HUES6 (cell line): ENCODE measurements around the gene TYRO3.
"Not testable (repeated sequence)": the region's sequence is repeated elsewhere in the genome, so short reads cannot be mapped to it uniquely, and the experiment has no call there.

Experiments
- H3K27ac ChIP-seq: 2 replicates; pipeline ENCODE4 v1.7.0; 2013; ENCODE audit warnings: low read depth, mild to moderate bottlenecking, low read length, inconsistent platforms
- H3K27me3 ChIP-seq: 2 replicates; pipeline ENCODE4 v1.6.1; 2013; ENCODE audit warnings: low read length; ENCODE audit not compliant: control insufficient read depth, insufficient read depth
- H3K36me3 ChIP-seq: 2 replicates; pipeline ENCODE4 v1.6.1; 2013; ENCODE audit warnings: low read length; ENCODE audit not compliant: control insufficient read depth, insufficient read depth
- H3K4me1 ChIP-seq: 2 replicates; pipeline ENCODE4 v1.6.1; 2013; ENCODE audit warnings: low read length; ENCODE audit not compliant: control insufficient read depth, insufficient read depth
- H3K4me3 ChIP-seq: 2 replicates; pipeline ENCODE4 v1.5.1; 2013; ENCODE audit warnings: low read depth, low read length
- H3K9ac ChIP-seq: one replicate; pipeline ENCODE4 v1.6.1; 2013; ENCODE audit warnings: mild to moderate bottlenecking, low read length
- H3K9me3 ChIP-seq: 2 replicates; pipeline ENCODE4 v1.6.1; 2013; ENCODE audit warnings: low read depth, low read length; ENCODE audit not compliant: control insufficient read depth, insufficient read depth

TYRO3 gene

GRCh38 chr15:41574158-41574557 is 15.1 kb downstream of the TYRO3 start:
- Histone ChIP-seq H3K9me3 (no peaks in the 10 kb centered on the region), H3K9ac (no peak overlapping the region), H3K27ac (no peak overlapping the region), H3K4me3 (no peak overlapping the region), H3K36me3 (peaks cover 83% of the 10 kb centered on the region), H3K4me1 (peaks cover 7% of the 10 kb centered on the region; the same call in 1 of the 2 replicates), H3K27me3 (no peaks in the 10 kb centered on the region)

GRCh38 chr15:41575282-41575681 is 16.3 kb downstream of the TYRO3 start:
- Histone ChIP-seq H3K27ac (no peak overlapping the region), H3K9me3 (no peaks in the 10 kb centered on the region), H3K4me3 (no peak overlapping the region), H3K4me1 (peaks cover 6% of the 10 kb centered on the region; the same call in 1 of the 2 replicates), H3K36me3 (peaks cover 76% of the 10 kb centered on the region), H3K27me3 (no peaks in the 10 kb centered on the region), H3K9ac (no peak overlapping the region)

DNA sequence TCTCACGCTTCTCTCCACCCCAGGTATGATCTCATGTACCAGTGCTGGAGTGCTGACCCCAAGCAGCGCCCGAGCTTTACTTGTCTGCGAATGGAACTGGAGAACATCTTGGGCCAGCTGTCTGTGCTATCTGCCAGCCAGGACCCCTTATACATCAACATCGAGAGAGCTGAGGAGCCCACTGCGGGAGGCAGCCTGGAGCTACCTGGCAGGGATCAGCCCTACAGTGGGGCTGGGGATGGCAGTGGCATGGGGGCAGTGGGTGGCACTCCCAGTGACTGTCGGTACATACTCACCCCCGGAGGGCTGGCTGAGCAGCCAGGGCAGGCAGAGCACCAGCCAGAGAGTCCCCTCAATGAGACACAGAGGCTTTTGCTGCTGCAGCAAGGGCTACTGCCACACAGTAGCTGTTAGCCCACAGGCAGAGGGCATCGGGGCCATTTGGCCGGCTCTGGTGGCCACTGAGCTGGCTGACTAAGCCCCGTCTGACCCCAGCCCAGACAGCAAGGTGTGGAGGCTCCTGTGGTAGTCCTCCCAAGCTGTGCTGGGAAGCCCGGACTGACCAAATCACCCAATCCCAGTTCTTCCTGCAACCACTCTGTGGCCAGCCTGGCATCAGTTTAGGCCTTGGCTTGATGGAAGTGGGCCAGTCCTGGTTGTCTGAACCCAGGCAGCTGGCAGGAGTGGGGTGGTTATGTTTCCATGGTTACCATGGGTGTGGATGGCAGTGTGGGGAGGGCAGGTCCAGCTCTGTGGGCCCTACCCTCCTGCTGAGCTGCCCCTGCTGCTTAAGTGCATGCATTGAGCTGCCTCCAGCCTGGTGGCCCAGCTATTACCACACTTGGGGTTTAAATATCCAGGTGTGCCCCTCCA is 19.1 kb downstream of the TYRO3 start:
- no peak overlapping the region for H3K4me3 ChIP-seq
- no peak overlapping the region for H3K27ac ChIP-seq
- H3K9ac ChIP-seq, result no peak overlapping the region
- peaks cover 11% of the 10 kb centered on the region; the same call in 1 of the 2 replicates for H3K4me1 ChIP-seq
- peaks cover 48% of the 10 kb centered on the region for H3K36me3 ChIP-seq
- no peaks in the 10 kb centered on the region for H3K27me3 ChIP-seq
- no peaks in the 10 kb centered on the region for H3K9me3 ChIP-seq

GRCh38 chr15:41578736-41579383 is 19.8 kb downstream of the TYRO3 start:
- H3K4me3 ChIP-seq, result no peak overlapping the region
- H3K36me3 ChIP-seq, result peaks cover 40% of the 10 kb centered on the region
- no peaks in the 10 kb centered on the region for H3K9me3 ChIP-seq
- no peak overlapping the region for H3K9ac ChIP-seq
- H3K27ac ChIP-seq, result no peak overlapping the region
- no peaks in the 10 kb centered on the region for H3K27me3 ChIP-seq
- peaks cover 11% of the 10 kb centered on the region; the same call in 1 of the 2 replicates for H3K4me1 ChIP-seq

DNA sequence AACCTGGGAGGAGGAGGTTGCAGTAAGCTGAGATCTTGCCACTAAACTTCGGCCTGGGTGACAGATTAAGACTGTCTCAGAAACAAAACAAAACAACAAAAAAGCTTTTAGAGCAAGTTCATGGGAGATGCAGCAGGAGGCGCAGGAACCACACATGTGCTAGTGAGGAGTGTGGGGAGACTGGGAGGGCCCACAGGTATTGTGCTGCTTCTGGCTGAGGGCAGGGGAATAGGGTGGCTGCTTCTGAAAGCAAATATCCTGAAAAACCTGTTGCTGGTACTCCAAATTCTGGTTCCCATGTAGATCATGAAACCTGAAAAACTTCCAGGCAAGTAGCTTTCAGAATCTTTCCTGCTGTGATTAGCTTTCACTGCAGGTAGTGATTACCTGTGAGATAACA is 22.1 kb downstream of the TYRO3 start:
- H3K36me3 ChIP-seq, result peaks cover 24% of the 10 kb centered on the region
- H3K9me3 ChIP-seq, result no peaks in the 10 kb centered on the region
- no peak overlapping the region for H3K27ac ChIP-seq
- H3K4me3 ChIP-seq, result no peak overlapping the region
- peaks cover 11% of the 10 kb centered on the region; the same call in 1 of the 2 replicates for H3K4me1 ChIP-seq
- H3K27me3 ChIP-seq, result no peaks in the 10 kb centered on the region
- no peak overlapping the region for H3K9ac ChIP-seq

DNA sequence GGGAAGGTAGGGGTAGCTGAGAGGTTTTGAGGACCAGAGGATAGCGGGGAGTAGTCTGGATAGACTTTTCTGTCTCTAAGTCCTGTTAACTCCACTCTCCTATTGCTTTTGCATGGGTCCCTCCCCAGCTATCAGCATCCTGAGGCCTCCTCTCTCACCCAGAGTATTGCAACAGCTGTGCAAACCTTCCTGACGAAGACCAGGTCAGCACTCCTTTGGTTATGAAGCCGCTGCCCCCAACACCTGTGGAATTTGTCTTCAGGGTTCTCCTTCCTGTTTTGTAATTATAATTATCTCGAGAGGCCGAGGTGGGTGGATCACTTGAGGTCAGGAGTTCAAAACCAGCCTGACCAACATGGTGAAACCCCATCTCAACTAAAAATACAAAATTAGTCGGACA is 24.8 kb downstream of the TYRO3 start:
- H3K27me3 ChIP-seq, result no peaks in the 10 kb centered on the region
- H3K4me3 ChIP-seq, result no peak overlapping the region
- no peak overlapping the region for H3K27ac ChIP-seq
- peaks cover 6% of the 10 kb centered on the region for H3K36me3 ChIP-seq
- H3K4me1 ChIP-seq, result peaks cover 6% of the 10 kb centered on the region; the same call in 1 of the 2 replicates
- no peaks in the 10 kb centered on the region for H3K9me3 ChIP-seq
- H3K9ac ChIP-seq, result no peak overlapping the region

GRCh38 chr15:41584636-41585126 is 25.7 kb downstream of the TYRO3 start:
- Histone ChIP-seq H3K4me3 (peak overlapping the region; percentile 55), H3K36me3 (no peaks in the 10 kb centered on the region), H3K9ac (peak overlapping the region; percentile 65), H3K9me3 (no peaks in the 10 kb centered on the region), H3K27ac (no peak overlapping the region), H3K4me1 (peaks cover 5% of the 10 kb centered on the region; the same call in 1 of the 2 replicates), H3K27me3 (no peaks in the 10 kb centered on the region)

GRCh38 chr15:41585127-41586047 is 26.4 kb downstream of the TYRO3 start:
- H3K4me1 ChIP-seq, result peaks cover 5% of the 10 kb centered on the region; the same call in 1 of the 2 replicates
- H3K9me3 ChIP-seq, result no peaks in the 10 kb centered on the region
- H3K9ac ChIP-seq, result peak overlapping the region; percentile 65
- H3K36me3 ChIP-seq, result no peaks in the 10 kb centered on the region
- H3K4me3 ChIP-seq, result peak overlapping the region; percentile 55
- H3K27me3 ChIP-seq, result no peaks in the 10 kb centered on the region
- no peak overlapping the region for H3K27ac ChIP-seq

GRCh38 chr15:41586531-41587282 is 27.7 kb downstream of the TYRO3 start:
- not testable (repeated sequence) for H3K4me3 ChIP-seq, H3K9ac ChIP-seq, H3K36me3 ChIP-seq, H3K9me3 ChIP-seq, H3K27me3 ChIP-seq, H3K27ac ChIP-seq, H3K4me1 ChIP-seq

DNA sequence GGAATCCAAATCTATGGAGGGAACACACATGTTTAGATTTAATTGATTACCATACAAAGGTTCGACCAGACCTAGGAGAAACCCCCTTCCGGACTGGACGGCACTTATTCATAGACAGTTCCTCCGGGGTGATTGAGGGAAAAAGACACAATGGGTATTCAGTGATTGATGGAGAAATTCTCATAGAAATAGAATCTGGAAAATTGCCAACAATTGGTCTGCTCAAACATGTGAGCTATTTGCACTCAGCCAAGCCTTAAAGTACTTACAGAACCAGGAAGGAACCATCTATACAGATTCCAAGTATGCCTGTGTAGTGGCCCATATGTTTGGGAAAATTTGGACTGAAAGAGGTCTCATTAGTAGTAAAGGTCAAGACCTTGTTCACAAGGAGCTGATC is 30.0 kb downstream of the TYRO3 start:
- H3K4me1 ChIP-seq, H3K27me3 ChIP-seq: not testable (repeated sequence)

More for the DNA sequence above, 30.0 kb downstream of the TYRO3 start:
- not testable (repeated sequence) for H3K9me3 ChIP-seq, H3K27ac ChIP-seq, H3K36me3 ChIP-seq, H3K9ac ChIP-seq, H3K4me3 ChIP-seq
